PFSK-1 (cell line): ENCODE data around the gene GPR155.

Source experiments
- FOXP2 ChIP-seq: optimal IDR thresholded peaks from 2 replicates; pipeline ENCODE3; 2011; ENCODE audit warnings: borderline replicate concordance, control low read depth, inconsistent platforms; ENCODE audit not compliant: insufficient read depth; ENCODE audit errors: extremely low read length, extremely low read depth
- POLR2AphosphoS5 ChIP-seq: IDR thresholded peaks from 2 replicates; pipeline ENCODE4 v1.6.1; 2012; ENCODE audit warnings: low read depth, mild to moderate bottlenecking, control low read depth, low read length, moderate library complexity
- SIN3A ChIP-seq: IDR thresholded peaks from 2 replicates; pipeline ENCODE4 v1.6.1; 2012; ENCODE audit warnings: mild to moderate bottlenecking, low read length, moderate library complexity, borderline replicate concordance; ENCODE audit not compliant: insufficient read depth
- TAF1 ChIP-seq: IDR thresholded peaks from 2 replicates; pipeline ENCODE4 v1.6.1; 2012; ENCODE audit warnings: low read length, control low read depth, borderline replicate concordance; ENCODE audit not compliant: insufficient read depth
- TF ChIP-seq, protein P1 (sequence below), 2 experiments: IDR thresholded peaks; 2 replicates each; pipeline versions ENCODE4 v1.6.1 to v1.8.0; 2011 to 2012; ENCODE audit warnings: low read depth in 2 of 2, low read length in 2 of 2, control low read depth in 1 of 2, inconsistent platforms in 1 of 2, mild to moderate bottlenecking in 1 of 2, moderate library complexity in 1 of 2; ENCODE audit not compliant: insufficient read depth in 1 of 2

Gene GPR155

DNA sequence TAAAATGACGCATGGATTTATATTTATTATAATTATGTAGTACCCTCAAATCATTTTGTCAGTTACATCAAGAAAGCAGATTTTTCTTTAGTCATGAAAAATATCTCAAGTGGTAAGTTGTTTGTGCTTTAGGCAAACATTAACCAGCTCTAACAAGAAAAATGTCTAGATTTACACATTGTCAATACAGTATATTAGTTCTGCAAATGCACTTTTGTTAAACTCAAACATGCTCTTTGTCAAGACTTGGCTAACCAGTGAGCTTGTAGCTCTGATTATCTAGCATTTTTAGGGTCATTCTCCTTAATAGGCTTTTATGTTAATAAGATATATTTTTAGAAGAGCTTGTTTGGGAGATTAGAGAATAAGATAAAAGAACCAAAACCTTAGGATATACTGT, 58.6 kb downstream of the GPR155 start:
- TF ChIP-seq SIN3A (no peak), TAF1 (no peak), FOXP2 (no peak)
- TF ChIP-seq, protein P1, sequence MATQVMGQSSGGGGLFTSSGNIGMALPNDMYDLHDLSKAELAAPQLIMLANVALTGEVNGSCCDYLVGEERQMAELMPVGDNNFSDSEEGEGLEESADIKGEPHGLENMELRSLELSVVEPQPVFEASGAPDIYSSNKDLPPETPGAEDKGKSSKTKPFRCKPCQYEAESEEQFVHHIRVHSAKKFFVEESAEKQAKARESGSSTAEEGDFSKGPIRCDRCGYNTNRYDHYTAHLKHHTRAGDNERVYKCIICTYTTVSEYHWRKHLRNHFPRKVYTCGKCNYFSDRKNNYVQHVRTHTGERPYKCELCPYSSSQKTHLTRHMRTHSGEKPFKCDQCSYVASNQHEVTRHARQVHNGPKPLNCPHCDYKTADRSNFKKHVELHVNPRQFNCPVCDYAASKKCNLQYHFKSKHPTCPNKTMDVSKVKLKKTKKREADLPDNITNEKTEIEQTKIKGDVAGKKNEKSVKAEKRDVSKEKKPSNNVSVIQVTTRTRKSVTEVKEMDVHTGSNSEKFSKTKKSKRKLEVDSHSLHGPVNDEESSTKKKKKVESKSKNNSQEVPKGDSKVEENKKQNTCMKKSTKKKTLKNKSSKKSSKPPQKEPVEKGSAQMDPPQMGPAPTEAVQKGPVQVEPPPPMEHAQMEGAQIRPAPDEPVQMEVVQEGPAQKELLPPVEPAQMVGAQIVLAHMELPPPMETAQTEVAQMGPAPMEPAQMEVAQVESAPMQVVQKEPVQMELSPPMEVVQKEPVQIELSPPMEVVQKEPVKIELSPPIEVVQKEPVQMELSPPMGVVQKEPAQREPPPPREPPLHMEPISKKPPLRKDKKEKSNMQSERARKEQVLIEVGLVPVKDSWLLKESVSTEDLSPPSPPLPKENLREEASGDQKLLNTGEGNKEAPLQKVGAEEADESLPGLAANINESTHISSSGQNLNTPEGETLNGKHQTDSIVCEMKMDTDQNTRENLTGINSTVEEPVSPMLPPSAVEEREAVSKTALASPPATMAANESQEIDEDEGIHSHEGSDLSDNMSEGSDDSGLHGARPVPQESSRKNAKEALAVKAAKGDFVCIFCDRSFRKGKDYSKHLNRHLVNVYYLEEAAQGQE (IDR thresholded peaks at IDR 0.05; ENCODE audit: insufficient read depth in 1 of 2, low read depth in 2 of 2, low read length in 2 of 2) = no peak

DNA sequence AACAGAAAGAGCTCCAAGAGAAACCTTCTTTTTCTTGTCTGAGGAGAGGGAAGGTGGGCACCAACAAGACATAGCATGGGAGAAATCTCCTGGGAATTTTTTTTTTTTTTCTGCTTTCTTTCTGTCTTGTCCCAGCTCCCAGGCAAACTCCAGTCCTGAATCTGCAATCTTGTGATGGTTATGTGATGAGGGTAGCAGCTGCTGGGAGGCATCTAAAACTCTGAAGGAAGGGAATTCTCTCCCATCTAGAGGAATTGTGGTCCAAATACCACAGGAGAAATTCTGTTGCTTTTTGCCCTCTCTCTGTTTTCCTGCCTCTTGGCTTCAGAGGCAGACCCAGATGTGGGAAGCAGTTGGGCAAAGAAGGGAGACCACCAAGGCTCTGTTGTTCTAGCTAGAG, 74.6 kb downstream of the GPR155 start:
- TF ChIP-seq FOXP2 (no peak), POLR2AphosphoS5 (no peak), SIN3A (no peak), TAF1 (no peak)
- TF ChIP-seq, protein P1 (IDR thresholded peaks at IDR 0.05; ENCODE audit: insufficient read depth in 1 of 2, low read depth in 2 of 2, low read length in 2 of 2) = no peak

DNA sequence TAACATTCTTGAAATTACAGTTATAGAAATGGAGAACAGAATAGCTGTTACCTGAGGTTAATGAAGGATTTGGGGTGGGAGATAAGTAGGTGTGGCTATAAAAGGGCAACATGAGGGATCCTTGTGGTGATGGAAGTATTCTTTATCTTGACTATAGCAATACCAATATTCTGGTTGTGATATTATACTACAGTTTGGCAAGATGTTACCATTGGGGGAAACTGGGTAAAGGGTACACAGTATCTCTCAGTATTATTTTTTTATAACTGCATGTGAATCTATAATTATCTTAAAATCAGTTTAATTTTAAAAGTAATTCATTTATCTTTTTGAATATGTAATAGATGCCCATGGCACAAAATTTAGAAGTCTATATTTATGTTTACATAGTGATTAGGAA, 83.2 kb downstream of the GPR155 start:
- TF ChIP-seq SIN3A (no peak), POLR2AphosphoS5 (no peak), TAF1 (no peak), FOXP2 (no peak)
- TF ChIP-seq, protein P1 (IDR thresholded peaks at IDR 0.05; ENCODE audit: insufficient read depth in 1 of 2, low read depth in 2 of 2, low read length in 2 of 2) = no peak

DNA sequence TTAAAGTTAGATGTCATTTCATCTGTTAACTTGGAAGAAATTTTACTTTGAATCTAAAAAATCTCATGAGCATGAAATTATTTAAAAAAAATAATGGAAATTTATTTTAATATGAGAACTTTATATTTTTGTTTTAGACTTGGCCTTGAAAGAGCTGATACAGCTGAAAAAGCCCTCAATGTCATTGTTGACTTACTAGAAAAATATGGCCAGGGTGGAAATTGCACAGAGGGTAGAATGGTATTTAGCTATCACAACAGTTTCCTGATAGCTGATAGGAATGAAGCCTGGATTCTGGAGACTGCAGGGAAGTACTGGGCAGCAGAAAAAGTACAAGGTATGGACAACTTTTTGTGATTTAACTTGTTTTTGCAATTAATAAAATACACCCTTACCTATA, 86.0 kb downstream of the GPR155 start:
- no peak for TF ChIP-seq SIN3A
- TF ChIP-seq, protein P1 (IDR thresholded peaks at IDR 0.05; ENCODE audit: insufficient read depth in 1 of 2, low read depth in 2 of 2, low read length in 2 of 2) = no peak
- no peak for TF ChIP-seq TAF1

DNA sequence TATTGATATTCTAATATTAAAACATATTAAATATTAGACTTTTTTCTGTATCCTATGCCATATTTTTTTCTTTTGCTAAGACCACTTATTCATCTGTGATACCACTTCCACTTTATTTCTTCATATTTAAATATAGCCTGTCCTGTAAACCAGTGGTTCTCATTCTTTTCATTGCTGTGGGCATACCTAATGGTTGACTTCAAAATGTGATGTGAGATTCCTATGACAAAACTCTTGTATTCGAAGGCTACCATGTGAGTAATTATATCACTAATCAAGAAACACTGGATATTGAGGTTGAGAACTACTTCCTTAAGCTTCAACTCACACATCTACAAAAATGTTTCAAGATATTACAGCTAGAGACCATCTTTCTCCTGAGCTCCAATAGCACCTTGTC, 87.7 kb downstream of the GPR155 start:
- TF ChIP-seq SIN3A (no peak), FOXP2 (no peak), POLR2AphosphoS5 (no peak), TAF1 (no peak)
- TF ChIP-seq, protein P1 (IDR thresholded peaks at IDR 0.05; ENCODE audit: insufficient read depth in 1 of 2, low read depth in 2 of 2, low read length in 2 of 2) = no peak
